ENCODE measurements around the gene SUV39H2.

SUV39H2 gene

GRCh38 chr10:14858338-14858960, 20.2 kb upstream of the SUV39H2 start:
- no peak overlapping the region for H3K4me2 ChIP-seq (ENCODE audit: low read depth, low read length, poor library complexity, severe bottlenecking)
- no peaks in the 10 kb centered on the region for H3K9me3 ChIP-seq (ENCODE audit: insufficient read depth, low read depth, low read length)
- H3K79me2 ChIP-seq (ENCODE audit: insufficient read depth, low read length) = no peaks in the 10 kb centered on the region
- no peaks in the 10 kb centered on the region for H4K20me1 ChIP-seq (ENCODE audit: insufficient read depth, low read length, poor library complexity, severe bottlenecking)
- H3F3A ChIP-seq (ENCODE audit: low read depth) = 0 out of 2 replicates have a peak, but pooled peaks cover under 1% of the 10 kb centered on the region
- H3K27me3 ChIP-seq (ENCODE audit: insufficient read depth, low read length, poor library complexity, severe bottlenecking) = no peaks in the 10 kb centered on the region
- H3K4me3 ChIP-seq (ENCODE audit: low read length, poor library complexity, severe bottlenecking) = no peak overlapping the region
- H3K36me3 ChIP-seq (ENCODE audit: insufficient read depth, low read length) = peaks cover 32% of the 10 kb centered on the region
- H3K9me2 ChIP-seq (replicated peaks; ENCODE audit: low read depth, low read length) = no peaks in the 10 kb centered on the region
- no peak overlapping the region for H3K9ac ChIP-seq (ENCODE audit: low read depth, low read length, poor library complexity, severe bottlenecking)
- H2AFZ ChIP-seq (ENCODE audit: low read length) = no peak overlapping the region
- peaks cover 6% of the 10 kb centered on the region for H3K4me1 ChIP-seq (ENCODE audit: insufficient read depth, low read length, poor library complexity, severe bottlenecking)
- TF ChIP-seq EZH2phosphoT487 (IDR thresholded peaks at IDR 0.05; ENCODE audit: borderline replicate concordance) = no peak
- TF ChIP-seq, protein P1, sequence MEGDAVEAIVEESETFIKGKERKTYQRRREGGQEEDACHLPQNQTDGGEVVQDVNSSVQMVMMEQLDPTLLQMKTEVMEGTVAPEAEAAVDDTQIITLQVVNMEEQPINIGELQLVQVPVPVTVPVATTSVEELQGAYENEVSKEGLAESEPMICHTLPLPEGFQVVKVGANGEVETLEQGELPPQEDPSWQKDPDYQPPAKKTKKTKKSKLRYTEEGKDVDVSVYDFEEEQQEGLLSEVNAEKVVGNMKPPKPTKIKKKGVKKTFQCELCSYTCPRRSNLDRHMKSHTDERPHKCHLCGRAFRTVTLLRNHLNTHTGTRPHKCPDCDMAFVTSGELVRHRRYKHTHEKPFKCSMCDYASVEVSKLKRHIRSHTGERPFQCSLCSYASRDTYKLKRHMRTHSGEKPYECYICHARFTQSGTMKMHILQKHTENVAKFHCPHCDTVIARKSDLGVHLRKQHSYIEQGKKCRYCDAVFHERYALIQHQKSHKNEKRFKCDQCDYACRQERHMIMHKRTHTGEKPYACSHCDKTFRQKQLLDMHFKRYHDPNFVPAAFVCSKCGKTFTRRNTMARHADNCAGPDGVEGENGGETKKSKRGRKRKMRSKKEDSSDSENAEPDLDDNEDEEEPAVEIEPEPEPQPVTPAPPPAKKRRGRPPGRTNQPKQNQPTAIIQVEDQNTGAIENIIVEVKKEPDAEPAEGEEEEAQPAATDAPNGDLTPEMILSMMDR (conservative IDR thresholded peaks at IDR 0.05; ENCODE audit: low read length) = no peak

DNA sequence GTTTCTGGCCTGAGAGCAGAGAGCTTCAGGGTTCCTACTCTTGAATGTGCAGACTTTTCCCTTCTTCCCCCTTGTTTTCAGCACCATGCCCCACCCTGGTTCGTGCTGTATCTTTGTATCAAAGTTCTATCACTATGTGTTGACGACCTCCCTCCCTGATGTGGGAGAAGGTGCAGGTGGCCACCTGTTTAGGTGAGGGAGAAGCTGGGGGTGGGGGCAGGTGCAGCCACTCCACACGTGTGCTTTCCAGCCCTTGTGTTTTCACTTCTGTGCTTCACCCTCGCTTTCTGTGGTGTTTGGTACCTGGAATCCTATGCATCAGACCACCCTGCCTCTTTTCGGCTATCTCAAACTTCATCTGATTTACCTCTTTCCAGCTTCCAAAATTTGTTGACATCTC, 19.6 kb upstream of the SUV39H2 start:
- Histone ChIP-seq H2AFZ (ENCODE audit: low read length) (no peak overlapping the region), H3K79me2 (ENCODE audit: insufficient read depth, low read length) (no peaks in the 10 kb centered on the region), H3K27me3 (ENCODE audit: insufficient read depth, low read length, poor library complexity, severe bottlenecking) (no peaks in the 10 kb centered on the region), H3K4me3 (ENCODE audit: low read length, poor library complexity, severe bottlenecking) (no peak overlapping the region), H3K4me1 (ENCODE audit: insufficient read depth, low read length, poor library complexity, severe bottlenecking) (peaks cover 12% of the 10 kb centered on the region), H4K20me1 (ENCODE audit: insufficient read depth, low read length, poor library complexity, severe bottlenecking) (no peaks in the 10 kb centered on the region), H3K4me2 (ENCODE audit: low read depth, low read length, poor library complexity, severe bottlenecking) (no peak overlapping the region), H3K9me3 (ENCODE audit: insufficient read depth, low read depth, low read length) (no peaks in the 10 kb centered on the region), H3K9me2 (replicated peaks; ENCODE audit: low read depth, low read length) (no peaks in the 10 kb centered on the region), H3K36me3 (ENCODE audit: insufficient read depth, low read length) (peaks cover 30% of the 10 kb centered on the region; the same call in 1 of the 2 replicates), H3K9ac (ENCODE audit: low read depth, low read length, poor library complexity, severe bottlenecking) (no peak overlapping the region), H3F3A (ENCODE audit: low read depth) (0 out of 2 replicates have a peak, but pooled peaks cover 3% of the 10 kb centered on the region)
- TF ChIP-seq, protein P1 (conservative IDR thresholded peaks at IDR 0.05; ENCODE audit: low read length) = no peak
- TF ChIP-seq EZH2phosphoT487 (IDR thresholded peaks at IDR 0.05; ENCODE audit: borderline replicate concordance) = no peak

DNA sequence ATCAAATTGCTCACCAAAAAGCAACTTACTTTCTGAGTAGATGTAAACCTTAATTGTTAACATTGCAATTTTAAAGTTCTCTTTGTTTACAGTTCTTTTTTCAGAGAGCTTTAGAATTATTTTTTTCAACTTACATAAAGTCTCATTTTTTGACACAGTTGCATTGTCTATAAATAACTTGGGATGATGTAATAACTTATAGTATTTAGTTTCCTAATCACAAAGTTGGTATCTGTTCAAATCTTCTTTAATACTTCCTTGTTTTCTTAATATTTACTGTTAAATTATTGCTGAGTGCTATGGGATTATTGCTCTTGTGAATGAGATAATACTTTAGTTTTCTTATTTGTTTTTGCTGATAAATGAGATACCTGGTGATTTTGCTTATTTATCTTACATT, 18.9 kb upstream of the SUV39H2 start:
- no peaks in the 10 kb centered on the region for H3K79me2 ChIP-seq (ENCODE audit: insufficient read depth, low read length)
- peaks cover 15% of the 10 kb centered on the region for H3K4me1 ChIP-seq (ENCODE audit: insufficient read depth, low read length, poor library complexity, severe bottlenecking)
- H3K9ac ChIP-seq (ENCODE audit: low read depth, low read length, poor library complexity, severe bottlenecking) = no peak overlapping the region
- no peak overlapping the region for H2AFZ ChIP-seq (ENCODE audit: low read length)
- no peaks in the 10 kb centered on the region for H4K20me1 ChIP-seq (ENCODE audit: insufficient read depth, low read length, poor library complexity, severe bottlenecking)
- 0 out of 2 replicates have a peak, but pooled peaks cover 3% of the 10 kb centered on the region for H3F3A ChIP-seq (ENCODE audit: low read depth)
- H3K4me3 ChIP-seq (ENCODE audit: low read length, poor library complexity, severe bottlenecking) = no peak overlapping the region
- no peak overlapping the region for H3K4me2 ChIP-seq (ENCODE audit: low read depth, low read length, poor library complexity, severe bottlenecking)
- peaks cover 24% of the 10 kb centered on the region; the same call in 1 of the 2 replicates for H3K36me3 ChIP-seq (ENCODE audit: insufficient read depth, low read length)
- H3K9me3 ChIP-seq (ENCODE audit: insufficient read depth, low read depth, low read length) = no peaks in the 10 kb centered on the region
- TF ChIP-seq, protein P1 (conservative IDR thresholded peaks at IDR 0.05; ENCODE audit: low read length) = no peak
- no peak for TF ChIP-seq EZH2phosphoT487 (IDR thresholded peaks at IDR 0.05; ENCODE audit: borderline replicate concordance)
- no peaks in the 10 kb centered on the region for H3K9me2 ChIP-seq (replicated peaks; ENCODE audit: low read depth, low read length)
- H3K27me3 ChIP-seq (ENCODE audit: insufficient read depth, low read length, poor library complexity, severe bottlenecking) = no peaks in the 10 kb centered on the region
